Stimulated activated CD4-positive, alpha-beta T cell treated with anti-CD3 and anti-CD28 coated beads, TNF-alpha, amount 100 ng/mL, for 4 hours (primary cell): Measurements from ENCODE around the gene OR3A2.
"Not testable (repeated sequence)": the region's sequence is repeated elsewhere in the genome, so short reads cannot be mapped to it uniquely, and the experiment has no call there.

ENCODE experiments used
- DNase-seq, 3 experiments: peaks; one replicate each; pipeline ENCODE4 v3.0.0-alpha.2; 2020; ENCODE audit warnings: low read depth in 3 of 3

Gene OR3A2

DNA sequence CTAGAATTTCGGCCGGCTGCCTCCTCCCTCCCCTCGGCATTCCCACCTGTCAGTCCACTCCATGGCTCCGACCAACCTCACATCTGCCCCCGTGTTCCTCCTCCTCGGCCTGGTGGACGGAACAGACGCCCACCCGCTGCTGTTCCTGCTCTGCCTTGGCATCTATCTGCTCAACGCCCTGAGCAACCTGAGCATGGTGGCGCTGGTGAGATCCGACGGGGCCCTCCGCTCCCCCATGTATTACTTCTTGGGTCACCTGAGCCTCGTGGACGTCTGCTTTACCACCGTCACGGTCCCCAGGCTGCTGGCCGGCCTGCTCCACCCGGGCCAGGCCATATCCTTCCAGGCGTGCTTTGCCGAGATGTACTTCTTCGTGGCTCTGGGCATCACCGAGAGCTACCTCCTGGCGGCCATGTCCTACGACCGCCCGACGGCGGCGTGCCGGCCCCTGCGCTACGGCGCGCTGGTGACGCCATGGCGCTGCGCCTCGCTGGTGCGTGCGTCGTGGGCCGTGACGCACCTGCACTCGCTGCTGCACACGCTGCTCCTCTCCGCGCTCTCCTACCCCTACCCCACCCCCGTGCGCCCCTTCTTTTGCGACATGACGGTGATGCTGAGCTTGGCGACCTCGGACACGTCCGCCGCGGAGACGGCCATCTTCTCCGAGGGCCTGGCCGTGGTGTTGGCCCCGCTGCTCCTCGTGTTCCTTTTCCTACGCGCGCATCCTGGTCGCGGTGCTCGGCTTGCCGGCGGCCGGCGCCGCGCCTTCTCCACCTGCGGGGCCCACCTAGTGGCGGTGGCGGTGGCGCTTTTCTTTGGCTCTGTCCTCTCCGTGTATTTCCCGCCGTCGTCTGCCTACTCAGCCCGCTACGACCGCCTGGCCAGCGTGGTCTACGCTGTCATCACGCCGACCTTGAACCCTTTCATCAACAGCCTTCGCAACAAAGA lies at the start of gene OR3A2:
Gene OR3A2 (minus strand): TSS at position 440 of the 948 bp plus-strand sequence.
- peak in 1 of 3 experiments; percentile 1 for DNase-seq

DNA sequence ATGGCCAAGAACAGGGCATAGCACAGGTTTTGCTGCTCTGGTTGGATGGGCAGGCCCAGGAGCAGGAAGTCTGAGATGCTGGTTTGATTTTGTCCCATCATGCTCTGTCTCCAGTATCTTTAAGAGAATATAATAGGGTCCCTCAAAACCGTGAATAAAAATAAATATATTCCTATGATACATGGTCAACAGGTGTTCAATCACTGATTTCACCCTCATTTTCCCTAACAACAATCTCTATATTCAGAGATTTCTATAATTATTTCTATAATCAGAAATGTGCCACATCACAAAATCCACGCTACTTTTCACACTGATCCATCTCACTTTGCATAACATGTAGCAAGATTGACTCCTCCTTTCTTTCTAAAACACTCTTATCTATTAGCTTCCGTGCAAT lies 47.6 kb upstream of the OR3A2 start, which contains the start of gene OR1E2:
Gene OR1E2 (minus strand): TSS at position 101 of the 400 bp plus-strand sequence. CDS start 0 bp downstream, at position 101.
- DNase-seq, result no peak

DNA sequence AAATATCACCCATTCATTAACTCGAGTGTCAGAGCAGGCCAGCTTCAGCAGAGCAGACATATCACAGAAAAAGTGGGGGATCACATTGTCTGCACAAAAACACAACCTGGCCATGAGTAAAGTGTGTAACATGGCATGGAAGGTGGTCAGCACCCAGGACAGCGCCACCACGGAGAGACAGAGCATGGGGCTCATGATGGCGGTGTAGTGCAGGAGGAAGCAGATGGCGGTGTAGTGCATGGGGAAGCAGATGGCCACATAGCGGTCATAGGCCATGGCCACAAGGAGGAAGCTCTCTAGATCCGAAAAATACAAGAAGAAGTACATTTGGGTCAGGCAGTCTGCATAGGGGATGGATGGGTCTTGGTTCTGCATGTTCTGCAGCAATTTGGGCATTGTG lies 47.1 kb upstream of the OR3A2 start:
- DNase-seq, result not testable (repeated sequence)

DNA sequence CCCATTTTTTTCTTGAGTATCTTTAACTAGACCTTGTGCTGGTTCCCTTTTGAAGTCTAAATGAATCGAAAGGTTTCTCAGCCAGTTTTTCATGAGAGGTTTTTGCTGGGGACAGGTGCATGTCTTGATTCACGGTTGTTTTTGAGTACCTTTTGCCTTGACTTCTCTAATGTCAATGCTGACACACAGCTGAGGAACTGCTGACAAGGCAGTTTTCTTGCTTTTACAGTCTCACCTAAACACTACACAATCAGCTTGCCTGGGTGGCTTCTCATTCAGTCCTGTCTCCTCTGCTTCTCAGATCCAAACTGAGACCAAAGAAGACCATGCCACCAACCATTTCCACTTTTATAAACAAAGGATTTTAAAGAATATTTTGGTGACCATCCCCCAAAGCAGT lies 32.1 kb upstream of the OR3A2 start:
- DNase-seq, result no peak

DNA sequence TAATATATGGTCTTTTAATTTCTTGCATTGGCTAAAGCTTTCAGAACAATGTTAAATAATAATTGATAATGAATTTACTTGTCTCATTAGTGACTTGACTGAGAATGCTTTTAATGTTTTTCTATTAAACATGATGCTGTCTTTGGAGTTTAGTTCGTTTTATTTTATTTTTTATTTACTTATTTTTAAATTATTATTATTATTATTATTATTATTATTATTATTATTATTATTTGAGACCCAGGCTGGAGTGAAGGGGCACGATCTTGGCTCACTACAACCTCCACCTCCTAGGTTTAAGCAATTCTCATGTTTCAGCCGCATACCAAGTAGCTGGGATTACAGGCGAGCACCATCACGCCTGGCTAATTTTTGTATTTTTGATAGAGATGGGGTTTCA lies 29.5 kb upstream of the OR3A2 start:
- DNase-seq, result no peak

DNA sequence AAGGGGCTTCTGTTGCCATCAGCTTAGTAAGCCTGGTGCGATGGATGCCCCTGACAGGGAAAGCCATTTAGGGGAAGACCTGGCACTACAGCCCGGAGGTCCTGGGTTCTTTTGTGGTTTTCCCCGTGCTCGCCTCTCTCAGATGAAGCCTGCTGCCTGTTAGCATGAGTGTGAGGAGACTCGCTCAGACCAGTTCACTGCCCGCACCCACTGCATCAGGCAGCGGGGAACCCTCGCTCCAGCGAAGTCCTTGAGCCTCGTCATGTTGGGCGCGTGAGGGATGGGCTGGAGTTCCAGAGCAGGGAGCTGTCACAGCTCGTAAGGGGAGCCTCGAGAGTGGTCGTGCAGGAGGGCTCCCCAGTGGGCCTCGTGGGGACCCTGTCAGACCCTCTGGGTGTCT lies 26.1 kb upstream of the OR3A2 start:
- DNase-seq, result not testable (repeated sequence)

DNA sequence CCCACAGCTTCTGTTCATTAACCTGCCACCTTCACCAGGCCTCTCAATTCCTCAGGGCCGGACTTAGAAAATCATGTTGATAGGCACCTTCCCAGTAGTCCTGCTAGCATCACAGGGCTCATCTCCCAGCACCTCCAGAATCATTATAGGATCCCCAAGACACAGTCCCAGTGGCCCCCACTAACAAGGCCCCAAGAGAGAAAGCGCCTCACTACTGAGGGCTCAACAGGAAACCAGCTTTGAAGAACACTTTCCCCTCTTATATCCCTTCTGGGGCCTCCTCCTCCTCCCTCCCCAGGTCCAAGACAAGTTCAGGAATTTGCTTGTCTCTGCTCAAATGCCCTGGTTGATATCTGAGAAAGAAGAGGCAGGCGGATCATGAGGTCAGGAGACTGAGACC lies 25.0 kb upstream of the OR3A2 start, which contains the start of gene OR3A3:
Gene OR3A3 (plus strand): TSS at position 301 of the 400 bp plus-strand sequence.
- no peak for DNase-seq

DNA sequence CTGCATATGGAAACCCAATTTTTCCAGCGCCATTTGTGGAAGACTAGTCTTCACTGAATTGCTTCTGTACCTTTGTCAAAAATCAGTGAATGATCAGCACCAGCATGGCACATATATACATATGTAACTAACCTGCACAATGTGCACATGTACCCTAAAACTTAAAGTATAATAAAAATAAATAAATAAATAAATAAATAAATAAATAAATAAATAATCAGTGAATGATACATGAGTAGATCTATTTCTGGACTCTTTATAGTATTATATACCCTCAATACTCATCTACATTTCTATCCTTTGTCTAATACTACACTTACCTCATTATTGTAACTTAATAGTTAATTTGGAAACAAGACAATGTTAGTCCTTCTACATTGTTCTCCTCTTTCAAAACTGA lies 17.7 kb upstream of the OR3A2 start:
- not testable (repeated sequence) for DNase-seq

DNA sequence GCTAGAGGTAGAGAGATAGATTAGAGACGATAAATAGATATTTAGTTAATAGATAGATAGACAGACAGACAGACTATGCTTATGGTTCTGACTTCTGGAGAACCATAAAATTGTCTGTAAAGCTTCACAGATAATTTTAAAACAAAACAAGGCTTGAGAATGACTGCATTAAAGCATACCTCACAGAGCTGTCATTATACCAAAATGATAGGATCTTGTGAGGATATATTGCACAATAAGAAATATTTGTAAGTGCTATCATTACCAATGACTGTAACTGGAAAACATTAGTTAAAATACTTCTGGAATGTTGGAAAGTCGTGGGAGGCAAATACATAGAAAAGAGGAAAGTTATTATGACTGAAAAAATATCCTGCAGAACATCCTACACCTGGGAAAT lies 15.7 kb upstream of the OR3A2 start:
- DNase-seq, result no peak

DNA sequence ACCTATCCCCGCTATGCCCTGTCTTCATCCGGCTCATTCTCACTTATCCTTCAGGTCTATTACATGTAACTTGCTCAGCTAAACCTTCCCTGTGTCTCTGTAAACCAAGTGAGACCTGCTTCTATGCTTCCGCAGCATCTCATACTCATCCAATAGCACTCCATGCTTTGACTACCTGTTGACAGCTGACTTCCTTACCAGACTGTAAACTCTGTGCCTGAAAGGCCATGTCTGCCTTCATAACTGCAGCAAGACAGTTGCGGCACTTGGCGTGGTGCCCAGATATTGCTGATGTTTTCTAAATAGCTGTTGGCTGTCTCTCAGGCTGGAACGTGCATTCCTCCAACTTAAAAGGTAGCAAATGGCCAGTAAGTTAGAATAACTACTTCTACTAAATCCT lies 13.9 kb upstream of the OR3A2 start:
- DNase-seq, result no peak

DNA sequence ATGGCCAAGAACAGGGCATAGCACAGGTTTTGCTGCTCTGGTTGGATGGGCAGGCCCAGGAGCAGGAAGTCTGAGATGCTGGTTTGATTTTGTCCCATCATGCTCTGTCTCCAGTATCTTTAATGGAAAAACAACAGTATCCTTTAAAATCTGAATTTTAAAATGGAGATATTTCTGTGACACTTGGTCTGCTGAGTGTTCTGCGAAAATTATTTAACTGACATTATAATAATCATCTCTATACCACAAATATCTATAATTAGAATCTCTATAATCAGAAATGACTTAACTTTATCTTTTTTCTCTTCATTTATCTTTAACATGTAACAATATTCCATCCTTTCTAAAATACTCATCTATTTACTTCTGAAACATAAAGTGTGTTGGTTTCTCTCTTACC lies 12.2 kb upstream of the OR3A2 start, which contains the start of gene OR1E1:
Gene OR1E1 (minus strand): TSS at position 101 of the 400 bp plus-strand sequence. CDS start 0 bp downstream, at position 101.
- no peak for DNase-seq

DNA sequence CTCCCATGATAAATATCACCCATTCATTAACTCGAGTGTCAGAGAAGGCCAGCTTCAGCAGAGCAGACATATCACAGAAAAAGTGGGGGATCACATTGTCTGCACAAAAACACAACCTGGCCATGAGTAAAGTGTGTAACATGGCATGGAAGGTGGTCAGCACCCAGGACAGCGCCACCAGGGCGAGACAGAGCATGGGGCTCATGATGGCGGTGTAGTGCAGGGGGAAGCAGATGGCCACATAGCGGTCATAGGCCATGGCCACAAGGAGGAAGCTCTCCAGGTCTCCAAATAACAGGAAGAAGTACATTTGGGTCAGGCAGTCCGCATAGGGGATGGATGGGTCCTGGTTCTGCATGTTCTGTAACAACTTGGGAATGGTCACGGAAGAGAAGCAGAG lies 11.7 kb upstream of the OR3A2 start:
- DNase-seq, result not testable (repeated sequence)

DNA sequence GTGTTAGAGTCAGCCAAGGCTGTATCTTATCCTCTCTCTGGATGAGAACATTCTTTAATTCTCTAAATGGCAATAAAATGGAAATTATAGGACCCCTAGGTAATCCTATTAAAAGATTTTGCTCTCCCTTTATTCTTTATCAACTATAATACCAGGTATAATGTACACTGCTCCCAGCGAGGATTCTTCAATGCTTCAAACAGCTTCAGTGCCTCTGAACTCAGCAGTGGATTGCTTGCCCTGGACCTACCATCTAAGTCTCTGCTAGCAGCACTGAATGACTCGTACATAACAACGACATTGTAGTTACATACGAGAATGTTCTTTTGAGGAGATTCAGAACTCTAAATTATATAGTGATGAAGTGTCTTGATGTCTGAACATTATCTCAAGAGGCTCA lies 3.7 kb upstream of the OR3A2 start:
- no peak for DNase-seq

DNA sequence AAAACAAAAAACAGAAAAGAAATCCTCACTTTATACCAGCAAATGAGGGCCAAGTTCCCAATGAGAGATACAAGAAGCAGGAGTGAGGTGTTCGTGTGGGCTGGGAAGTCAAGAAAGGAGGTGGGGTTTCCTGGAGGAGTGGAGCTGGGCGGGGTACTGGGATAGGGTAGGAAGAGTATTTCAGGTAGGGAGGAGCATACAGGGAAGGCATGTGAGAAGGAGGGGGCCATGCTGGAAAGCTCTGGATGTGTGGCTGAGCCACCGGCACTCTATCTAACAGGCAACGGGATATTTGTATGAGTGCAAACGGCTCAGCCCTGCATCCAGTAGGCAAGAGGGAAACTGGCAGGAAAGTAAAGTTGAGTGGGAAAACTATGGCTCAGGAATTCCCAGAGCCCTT lies 4.2 kb downstream of the OR3A2 start:
- DNase-seq, result no peak

DNA sequence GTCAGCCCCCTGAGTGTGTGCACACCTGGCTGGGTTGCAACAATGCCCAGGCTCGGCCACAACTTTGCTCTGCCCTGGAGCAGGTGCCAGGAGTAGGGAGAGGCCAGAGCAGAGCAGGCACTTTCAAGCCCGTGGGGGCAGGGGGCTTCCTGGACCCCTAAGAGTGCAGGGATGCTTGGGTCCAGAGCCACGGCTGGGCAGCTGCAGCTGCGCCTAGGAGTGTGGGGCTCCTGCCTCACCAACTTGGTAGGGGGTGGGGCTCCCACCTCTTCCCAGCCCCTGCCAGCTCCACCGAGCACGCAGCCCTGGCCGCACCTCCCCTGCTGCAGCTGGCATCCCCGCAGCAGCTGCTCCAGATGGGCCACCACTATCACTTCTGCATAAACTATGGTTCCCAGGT lies 7.8 kb downstream of the OR3A2 start:
- no peak for DNase-seq

DNA sequence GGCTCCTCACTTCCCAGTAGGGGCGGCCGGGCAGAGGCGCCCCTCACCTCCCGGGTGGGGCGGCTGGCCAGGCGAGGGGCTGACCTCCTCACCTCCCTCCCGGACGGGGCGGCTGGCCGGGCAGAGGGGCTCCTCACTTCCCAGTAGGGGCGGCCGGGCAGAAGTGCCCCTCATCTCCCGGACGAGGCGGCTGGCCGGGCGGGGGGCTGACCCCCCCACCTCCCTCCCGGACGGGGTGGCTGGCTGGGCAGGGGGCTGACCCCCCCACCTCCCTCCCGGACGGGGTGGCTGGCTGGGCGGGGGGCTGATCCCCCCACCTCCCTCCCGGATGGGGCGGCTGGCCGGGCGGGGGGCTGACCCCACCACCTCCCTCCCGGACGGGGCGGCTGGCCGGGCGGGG lies 14.9 kb downstream of the OR3A2 start:
- DNase-seq, result not testable (repeated sequence)

DNA sequence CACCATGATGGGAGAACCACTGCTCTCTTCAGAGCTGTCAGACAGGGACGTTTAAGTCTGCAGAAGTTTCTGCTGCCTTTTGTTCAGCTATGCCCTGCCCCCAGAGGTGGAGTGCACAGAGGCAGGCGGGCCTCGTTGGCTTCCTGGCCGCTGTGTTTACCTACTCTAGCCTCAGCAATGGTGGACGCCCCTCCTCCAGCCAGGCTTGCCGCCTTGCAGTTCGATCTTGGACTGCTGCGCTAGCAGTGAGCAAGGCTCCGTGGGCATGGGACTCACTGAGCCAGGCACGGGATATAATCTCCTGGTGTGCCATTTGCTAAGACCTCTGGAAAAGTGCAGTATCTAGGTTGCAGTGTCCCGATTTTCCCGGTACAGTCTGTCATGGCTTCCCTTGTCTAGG lies 43.3 kb downstream of the OR3A2 start:
- DNase-seq, result not testable (repeated sequence)

DNA sequence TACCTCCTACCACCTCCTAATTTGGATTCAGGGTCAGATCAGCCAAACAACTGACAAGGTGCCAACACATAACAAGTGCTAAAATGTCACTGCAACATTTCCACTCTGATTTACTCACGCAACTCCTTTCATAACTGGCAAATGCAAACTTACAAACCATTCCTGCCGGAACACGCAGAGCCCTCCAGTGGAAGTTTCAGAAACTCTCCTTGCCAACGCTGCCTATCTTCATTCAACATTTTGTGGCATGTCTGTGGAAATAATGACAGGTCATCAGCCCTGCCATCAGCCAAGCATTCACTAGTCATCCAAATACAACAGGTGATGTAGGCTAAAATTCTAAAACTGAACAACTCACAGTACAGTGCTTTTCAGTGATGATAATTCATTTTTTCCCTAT lies 50.2 kb downstream of the OR3A2 start:
- DNase-seq, result no peak

DNA sequence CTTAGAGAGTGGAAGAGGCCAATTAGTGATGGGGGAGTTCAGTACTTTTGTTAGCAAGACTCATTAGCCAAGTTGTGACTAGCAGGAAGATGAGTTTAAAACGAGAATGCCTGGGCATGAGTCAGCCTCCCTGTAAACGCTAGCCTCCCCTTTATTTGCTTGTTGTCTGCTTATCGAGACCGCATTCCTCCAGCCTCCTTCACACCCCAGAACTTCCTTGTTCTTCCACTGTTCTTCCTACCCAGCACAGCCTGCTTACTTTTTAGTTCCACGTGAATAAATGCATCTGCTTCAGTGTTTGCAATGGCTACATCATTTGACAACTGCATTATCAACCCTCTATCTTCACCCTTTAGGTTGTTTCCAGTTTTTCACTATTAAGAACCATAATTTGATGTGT lies 67.8 kb downstream of the OR3A2 start:
- DNase-seq, result no peak

DNA sequence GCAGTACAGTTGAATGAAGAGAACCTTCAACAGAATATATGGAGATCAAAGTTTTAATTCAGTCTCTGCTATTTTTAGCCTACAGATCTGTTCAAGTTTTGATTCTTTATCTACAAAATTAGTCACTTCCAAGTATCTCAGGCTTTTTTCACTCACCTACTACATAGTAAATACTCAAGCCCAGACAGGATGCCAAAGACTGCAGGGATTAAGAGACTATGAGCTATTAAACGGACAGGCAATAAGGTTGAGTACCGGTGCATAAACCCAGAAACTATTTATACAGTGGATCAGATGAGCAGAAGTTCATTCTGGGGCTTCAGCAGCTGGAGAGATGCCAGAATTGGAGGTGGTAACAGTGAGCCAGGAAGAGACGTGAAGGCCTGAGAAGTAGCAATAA lies 69.3 kb downstream of the OR3A2 start:
- DNase-seq, result no peak

DNA sequence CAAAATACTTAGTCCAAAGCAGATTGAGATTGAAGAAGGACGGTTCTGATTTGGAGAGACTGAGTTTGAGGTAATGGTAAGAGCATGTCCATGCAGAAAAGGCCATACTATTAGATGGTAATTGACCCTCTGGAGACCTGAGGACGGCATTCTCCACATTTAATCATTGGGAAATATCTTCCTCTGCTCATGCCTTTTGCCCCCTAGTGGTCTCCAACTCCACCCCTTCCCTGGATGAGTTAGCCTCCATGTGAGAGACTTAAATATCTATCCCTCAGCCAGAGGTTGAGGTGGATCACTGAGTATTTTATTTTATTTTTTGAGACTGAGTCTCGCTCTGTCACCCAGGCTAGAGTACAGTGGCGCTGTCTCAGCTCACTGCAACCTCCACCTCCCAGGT lies 77.5 kb downstream of the OR3A2 start:
- DNase-seq, result no peak

DNA sequence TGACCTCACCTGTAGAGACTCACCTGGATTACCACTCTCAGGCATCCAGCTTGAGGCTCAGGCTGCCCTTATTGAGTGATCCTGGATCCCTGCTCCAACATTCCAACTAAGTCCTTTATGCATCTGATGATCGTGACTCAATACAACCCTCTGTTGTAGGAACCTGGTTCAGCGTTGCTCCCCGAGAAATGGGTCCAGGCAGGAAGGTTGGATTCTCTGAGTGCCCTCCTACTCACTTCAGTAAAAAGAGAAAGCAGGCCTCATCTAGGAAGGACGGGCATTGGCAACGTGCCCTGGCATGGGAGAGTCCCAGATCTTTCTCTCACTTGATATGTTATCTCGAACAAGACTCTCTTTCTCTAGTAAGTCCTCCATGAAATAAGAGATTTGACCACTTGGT lies 87.8 kb downstream of the OR3A2 start, which contains the start of gene OR3A1:
Gene OR3A1 (minus strand): TSS at position 101 of the 400 bp plus-strand sequence. CDS start 5,778 bp downstream, outside the sequence.
- no peak for DNase-seq

DNA sequence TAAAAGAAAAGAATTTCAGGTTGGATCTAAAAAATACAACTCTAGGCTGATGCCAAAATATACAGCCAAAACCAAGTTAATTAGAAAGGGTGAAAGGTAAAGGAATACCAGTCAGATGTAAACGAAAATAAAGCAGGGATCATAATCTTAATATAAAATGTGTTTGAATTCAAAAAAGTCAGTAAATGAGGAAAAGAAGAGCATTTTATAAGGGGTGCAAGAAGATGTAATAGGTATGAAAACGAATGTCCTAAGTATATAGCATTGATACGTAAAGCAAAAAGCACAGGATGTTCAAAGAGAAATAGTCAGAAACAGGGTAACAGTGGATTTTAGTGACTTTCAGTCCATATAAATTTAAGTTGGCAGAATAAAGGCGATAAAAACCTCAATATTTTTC lies 90.5 kb downstream of the OR3A2 start:
- no peak for DNase-seq
